Activated naive CD4-positive, alpha-beta T cell treated with anti-CD3 and anti-CD28 coated beads, Interleukin-2, amount 50 U/mL, for 72 hours (primary cell): Measurements from ENCODE around the gene TTC23L. TPM values are rescaled to one million over a fixed set of nuclear protein-coding genes. Genes with fewer than 3 reads are reported as not detected.

Source experiments
- total RNA-seq, 2 donors: library from RNA; stranded (reverse); gene quantifications; one replicate each; pipeline ENCODE4 v1.2.3, GENCODE V29; 2022

TTC23L gene
- total RNA-seq, 2 donors from 2014 or later: 0.25 to 0.32 TPM

Other genes with a start within 250 kb of the TTC23L start
- gene RAI14, start 182.8 kb upstream of the TTC23L start, total RNA-seq: 1 to 10 TPM; 1.0 to 4.7 TPM
- 10 to 100 TPM; 36.8 to 42.6 TPM for gene RAD1, start 76.3 kb downstream of the TTC23L start, total RNA-seq
- gene BRIX1, start 76.5 kb downstream of the TTC23L start, total RNA-seq: 10 to 100 TPM; 62.2 to 73.9 TPM
- 10 to 100 TPM; 56.6 to 83.9 TPM for gene DNAJC21, start 90.4 kb downstream of the TTC23L start, total RNA-seq
- gene AGXT2, start 208.8 kb downstream of the TTC23L start, total RNA-seq: not detected